ENCODE measurements around the gene TXNRD2.

TXNRD2 gene

GRCh38 chr22:19880786-19881569 lies 60.6 kb downstream of the TXNRD2 start:
- H3K79me2 ChIP-seq (ENCODE audit: low read length), result no peaks in the 10 kb centered on the region
- no peaks in the 10 kb centered on the region for H3K27me3 ChIP-seq (ENCODE audit: low read depth, low read length)
- no peaks in the 10 kb centered on the region for H3K4me1 ChIP-seq (ENCODE audit: low read length)
- no peak overlapping the region for H3K9ac ChIP-seq (ENCODE audit: low read length)
- H3K36me3 ChIP-seq (replicated peaks; ENCODE audit: low read depth, low read length), result no peaks in the 10 kb centered on the region
- no peak overlapping the region for H3K27ac ChIP-seq (ENCODE audit: low read length)
- H3K9me3 ChIP-seq (ENCODE audit: insufficient read depth, low read length), result no peaks in the 10 kb centered on the region
- H3K4me2 ChIP-seq (ENCODE audit: low read length), result no peak overlapping the region
- H3K4me3 ChIP-seq (ENCODE audit: low read length), result no peak overlapping the region
- no peaks in the 10 kb centered on the region for H4K20me1 ChIP-seq (ENCODE audit: insufficient read depth, low read length)
- TF ChIP-seq EZH2phosphoT487 (IDR thresholded peaks at IDR 0.05; ENCODE audit: low read depth), result no peak
- TF ChIP-seq CTCF (IDR thresholded peaks at IDR 0.05; ENCODE audit: low read depth, low read length), result no peak
- no peak overlapping the region for H2AFZ ChIP-seq (ENCODE audit: low read depth, low read length)

- Histone ChIP-seq H2AFZ (ENCODE audit: low read depth, low read length) (no peak overlapping the region), H3K4me3 (ENCODE audit: low read length) (no peak overlapping the region), H3K27me3 (ENCODE audit: low read depth, low read length) (no peaks in the 10 kb centered on the region), H4K20me1 (ENCODE audit: insufficient read depth, low read length) (no peaks in the 10 kb centered on the region), H3K36me3 (replicated peaks; ENCODE audit: low read depth, low read length) (no peaks in the 10 kb centered on the region), H3K9me3 (ENCODE audit: insufficient read depth, low read length) (no peaks in the 10 kb centered on the region), H3K4me2 (ENCODE audit: low read length) (no peak overlapping the region), H3K4me1 (ENCODE audit: low read length) (no peaks in the 10 kb centered on the region), H3K27ac (ENCODE audit: low read length) (no peak overlapping the region), H3K9ac (ENCODE audit: low read length) (no peak overlapping the region), H3K79me2 (ENCODE audit: low read length) (no peaks in the 10 kb centered on the region)
- TF ChIP-seq EZH2phosphoT487 (IDR thresholded peaks at IDR 0.05; ENCODE audit: low read depth) (no peak), CTCF (IDR thresholded peaks at IDR 0.05; ENCODE audit: low read depth, low read length) (no peak)
These were observed 61.4 kb downstream of the TXNRD2 start for GRCh38 chr22:19879992-19880785.

GRCh38 chr22:19879643-19879991 lies 62.0 kb downstream of the TXNRD2 start:
- Histone ChIP-seq H3K79me2 (ENCODE audit: low read length) (no peaks in the 10 kb centered on the region), H2AFZ (ENCODE audit: low read depth, low read length) (no peak overlapping the region), H3K27ac (ENCODE audit: low read length) (no peak overlapping the region), H3K4me2 (ENCODE audit: low read length) (no peak overlapping the region), H3K9me3 (ENCODE audit: insufficient read depth, low read length) (no peaks in the 10 kb centered on the region), H4K20me1 (ENCODE audit: insufficient read depth, low read length) (no peaks in the 10 kb centered on the region), H3K4me1 (ENCODE audit: low read length) (no peaks in the 10 kb centered on the region), H3K36me3 (replicated peaks; ENCODE audit: low read depth, low read length) (no peaks in the 10 kb centered on the region), H3K9ac (ENCODE audit: low read length) (no peak overlapping the region), H3K27me3 (ENCODE audit: low read depth, low read length) (no peaks in the 10 kb centered on the region), H3K4me3 (ENCODE audit: low read length) (no peak overlapping the region)
- TF ChIP-seq CTCF (IDR thresholded peaks at IDR 0.05; ENCODE audit: low read depth, low read length), result no peak
- TF ChIP-seq EZH2phosphoT487 (IDR thresholded peaks at IDR 0.05; ENCODE audit: low read depth), result no peak

GRCh38 chr22:19879246-19879570 lies 62.4 kb downstream of the TXNRD2 start:
- no peaks in the 10 kb centered on the region for H3K4me1 ChIP-seq (ENCODE audit: low read length)
- H3K27ac ChIP-seq (ENCODE audit: low read length), result no peak overlapping the region
- H4K20me1 ChIP-seq (ENCODE audit: insufficient read depth, low read length), result no peaks in the 10 kb centered on the region
- H2AFZ ChIP-seq (ENCODE audit: low read depth, low read length), result no peak overlapping the region
- H3K4me2 ChIP-seq (ENCODE audit: low read length), result no peak overlapping the region
- H3K79me2 ChIP-seq (ENCODE audit: low read length), result no peaks in the 10 kb centered on the region
- H3K36me3 ChIP-seq (replicated peaks; ENCODE audit: low read depth, low read length), result no peaks in the 10 kb centered on the region
- no peak overlapping the region for H3K4me3 ChIP-seq (ENCODE audit: low read length)
- no peaks in the 10 kb centered on the region for H3K9me3 ChIP-seq (ENCODE audit: insufficient read depth, low read length)
- TF ChIP-seq CTCF (IDR thresholded peaks at IDR 0.05; ENCODE audit: low read depth, low read length) (no peak), EZH2phosphoT487 (IDR thresholded peaks at IDR 0.05; ENCODE audit: low read depth) (no peak)
- H3K27me3 ChIP-seq (ENCODE audit: low read depth, low read length), result no peaks in the 10 kb centered on the region
- no peak overlapping the region for H3K9ac ChIP-seq (ENCODE audit: low read length)
